NT2/D1 (cell line): Measurements from ENCODE around the gene RBBP4.

ENCODE experiments used
- DNase-seq: peaks from one replicate; pipeline ENCODE4 v3.0.0-alpha.2; 2011; ENCODE audit warnings: low read depth, low spot score
- H3K27me3 ChIP-seq: 2 replicates; pipeline ENCODE4 v1.6.0; 2011; ENCODE audit warnings: mild to moderate bottlenecking; ENCODE audit not compliant: insufficient read length, insufficient read depth
- H3K36me3 ChIP-seq: 2 replicates; pipeline ENCODE4 v1.6.1; 2011; ENCODE audit warnings: mild to moderate bottlenecking, low read length, mixed read lengths; ENCODE audit not compliant: insufficient read depth, insufficient read length
- H3K4me1 ChIP-seq: 2 replicates; pipeline ENCODE4 v1.5.1; 2011; ENCODE audit not compliant: insufficient read depth, insufficient read length
- H3K4me3 ChIP-seq: 2 replicates; pipeline ENCODE4 v1.5.1; 2011; ENCODE audit warnings: low read depth; ENCODE audit not compliant: insufficient read length
- H3K9ac ChIP-seq: 2 replicates; pipeline ENCODE4 v1.6.0; 2011; ENCODE audit warnings: low read depth; ENCODE audit not compliant: insufficient read length
- H3K9me3 ChIP-seq: 2 replicates; pipeline ENCODE4 v1.5.1; 2011; ENCODE audit warnings: mild to moderate bottlenecking, low read length; ENCODE audit not compliant: insufficient read depth
- SUZ12 ChIP-seq: IDR thresholded peaks from 2 replicates; pipeline ENCODE4 v1.6.1; 2011; ENCODE audit not compliant: insufficient read length, insufficient read depth; ENCODE audit errors: extremely low read depth
- YY1 ChIP-seq: IDR thresholded peaks from 2 replicates; pipeline ENCODE4 v1.6.1; 2011; ENCODE audit not compliant: insufficient read length, insufficient read depth
- ZNF274 ChIP-seq: IDR thresholded peaks from 2 replicates; pipeline ENCODE4 v1.6.1; 2011; ENCODE audit warnings: mild to moderate bottlenecking, low read depth, low read length

The RBBP4 gene

DNA sequence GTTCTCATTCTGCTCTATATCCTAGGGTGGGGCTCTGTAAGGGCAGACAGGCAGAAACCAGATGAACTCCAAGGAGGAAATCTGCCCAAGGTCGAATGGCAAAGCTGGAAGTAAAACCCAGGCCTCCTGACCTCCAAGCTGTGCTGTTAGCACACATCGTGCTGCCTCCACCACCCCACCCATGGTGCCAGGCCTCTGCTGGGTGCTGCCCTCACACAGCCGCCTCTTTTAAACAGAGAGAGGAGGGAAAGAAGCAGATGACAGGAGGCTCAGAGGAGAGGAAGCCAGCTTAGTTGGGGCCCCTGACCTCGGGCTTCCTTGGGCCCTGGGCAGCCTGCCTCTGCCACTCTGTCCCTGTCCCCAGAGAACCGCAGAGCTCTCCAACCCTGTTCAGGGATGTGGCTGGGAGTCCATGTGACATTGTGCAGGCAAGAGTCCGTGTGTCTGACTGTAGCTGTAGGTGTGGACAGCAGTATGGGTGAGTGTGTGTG is 50.5 kb downstream of the RBBP4 start:
- Histone ChIP-seq H3K4me1 (peaks cover 24% of the 10 kb centered on the region), H3K27me3 (peaks cover 19% of the 10 kb centered on the region), H3K9me3 (no peaks in the 10 kb centered on the region), H3K4me3 (no peak overlapping the region), H3K9ac (peak overlapping the region; percentile 62), H3K36me3 (no peaks in the 10 kb centered on the region)
- DNase-seq, result no peak
- TF ChIP-seq ZNF274, result no peak

DNA sequence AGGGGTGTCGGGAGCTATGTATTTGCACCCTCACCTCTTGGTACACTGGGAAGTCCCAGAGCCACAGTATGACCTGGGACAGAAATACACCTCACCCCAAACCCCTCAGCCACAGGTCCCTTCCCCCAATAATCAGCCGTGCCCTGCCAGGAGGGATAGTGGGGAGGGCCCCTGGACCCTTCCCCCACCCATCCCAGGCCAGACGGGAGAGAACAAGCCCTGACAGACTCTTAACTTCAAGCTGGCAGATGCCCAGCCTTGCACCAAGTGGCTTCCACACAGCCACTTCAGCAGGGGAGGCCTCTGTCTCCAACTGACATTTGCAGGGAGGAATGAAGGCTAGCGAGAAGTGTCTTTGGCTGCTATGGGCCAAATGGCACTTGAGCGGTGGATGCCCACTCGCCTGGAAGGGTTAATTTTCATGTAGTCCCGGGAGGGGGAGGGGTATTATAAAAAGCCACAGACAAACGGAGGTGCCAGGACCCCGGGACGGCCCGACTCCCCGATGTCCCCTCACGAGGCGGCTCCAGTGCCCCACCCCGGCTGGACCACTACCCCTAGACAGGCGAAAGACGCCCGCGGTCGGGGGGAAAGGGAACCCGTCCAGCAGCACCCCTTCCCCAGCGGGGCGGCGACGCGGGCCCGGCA is 51.1 kb downstream of the RBBP4 start:
- peak overlapping the region; percentile 62 for H3K9ac ChIP-seq
- no peak for TF ChIP-seq SUZ12
- TF ChIP-seq YY1, result no peak
- TF ChIP-seq ZNF274, result no peak
- no peaks in the 10 kb centered on the region for H3K9me3 ChIP-seq
- H3K4me1 ChIP-seq, result peaks cover 24% of the 10 kb centered on the region
- H3K27me3 ChIP-seq, result peaks cover 19% of the 10 kb centered on the region
- peak overlapping the region; percentile 63 for H3K4me3 ChIP-seq
- DNase-seq, result no peak
- H3K36me3 ChIP-seq, result no peaks in the 10 kb centered on the region

DNA sequence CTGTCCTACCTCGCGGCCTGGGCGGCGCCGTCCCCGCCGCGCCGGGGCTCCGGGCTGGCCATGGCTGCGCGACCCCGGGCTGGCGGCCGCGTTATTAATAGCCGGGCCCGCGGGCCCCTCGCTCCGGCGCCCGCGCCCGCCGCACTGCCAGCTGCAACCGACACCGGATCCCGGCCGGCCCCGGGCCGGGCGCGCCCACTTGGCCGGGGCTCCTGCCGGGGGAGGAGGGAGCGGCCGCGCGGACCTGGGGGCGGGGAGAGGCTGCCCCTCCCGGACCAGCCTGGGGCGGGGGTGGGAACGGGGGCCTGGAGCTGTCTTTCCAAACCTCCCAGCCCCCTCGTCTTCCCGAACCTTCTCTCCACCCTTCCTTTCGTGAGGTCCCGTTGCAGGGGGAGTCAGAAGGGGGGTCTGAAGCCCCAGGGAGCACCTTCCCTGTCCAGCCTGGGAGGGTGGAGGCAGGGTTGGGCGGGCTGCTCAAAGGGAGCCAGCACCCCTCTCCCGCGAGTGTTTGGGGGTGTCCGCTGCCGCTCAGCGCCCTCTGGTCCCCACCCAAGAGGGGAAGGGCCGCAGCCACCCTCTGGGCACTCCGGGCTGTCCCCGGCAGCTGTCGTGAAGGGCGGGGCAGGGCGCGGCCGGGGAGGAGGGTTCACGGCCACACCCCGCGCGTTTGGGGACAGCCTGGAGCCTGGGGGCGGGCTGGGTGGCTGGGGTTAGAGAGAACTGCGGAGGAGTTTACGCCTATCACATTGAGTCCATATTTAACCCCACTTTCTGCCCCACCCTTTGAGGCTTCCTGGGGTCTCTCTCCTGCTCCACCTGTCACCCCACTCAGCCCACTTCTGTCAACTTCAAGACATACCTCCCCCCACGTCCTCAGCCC is 51.8 kb downstream of the RBBP4 start, which contains the start of gene SYNC:
Gene SYNC, minus strand, starts transcription at position 172 of the 880 bp plus-strand sequence. Its CDS starts 110 bp downstream, at position 62.
- peak within 1 kb of the TSS; percentile 63 for H3K4me3 ChIP-seq
- DNase-seq, result no peak
- H3K36me3 ChIP-seq, result no peaks in the 10 kb centered on the region
- peaks cover 24% of the 10 kb centered on the region for H3K4me1 ChIP-seq
- H3K9ac ChIP-seq, result peak within 1 kb of the TSS; percentile 81
- peaks cover 19% of the 10 kb centered on the region for H3K27me3 ChIP-seq
- TF ChIP-seq SUZ12, result no peak
- no peak for TF ChIP-seq ZNF274
- TF ChIP-seq YY1, result no peak
- no peaks in the 10 kb centered on the region for H3K9me3 ChIP-seq

DNA sequence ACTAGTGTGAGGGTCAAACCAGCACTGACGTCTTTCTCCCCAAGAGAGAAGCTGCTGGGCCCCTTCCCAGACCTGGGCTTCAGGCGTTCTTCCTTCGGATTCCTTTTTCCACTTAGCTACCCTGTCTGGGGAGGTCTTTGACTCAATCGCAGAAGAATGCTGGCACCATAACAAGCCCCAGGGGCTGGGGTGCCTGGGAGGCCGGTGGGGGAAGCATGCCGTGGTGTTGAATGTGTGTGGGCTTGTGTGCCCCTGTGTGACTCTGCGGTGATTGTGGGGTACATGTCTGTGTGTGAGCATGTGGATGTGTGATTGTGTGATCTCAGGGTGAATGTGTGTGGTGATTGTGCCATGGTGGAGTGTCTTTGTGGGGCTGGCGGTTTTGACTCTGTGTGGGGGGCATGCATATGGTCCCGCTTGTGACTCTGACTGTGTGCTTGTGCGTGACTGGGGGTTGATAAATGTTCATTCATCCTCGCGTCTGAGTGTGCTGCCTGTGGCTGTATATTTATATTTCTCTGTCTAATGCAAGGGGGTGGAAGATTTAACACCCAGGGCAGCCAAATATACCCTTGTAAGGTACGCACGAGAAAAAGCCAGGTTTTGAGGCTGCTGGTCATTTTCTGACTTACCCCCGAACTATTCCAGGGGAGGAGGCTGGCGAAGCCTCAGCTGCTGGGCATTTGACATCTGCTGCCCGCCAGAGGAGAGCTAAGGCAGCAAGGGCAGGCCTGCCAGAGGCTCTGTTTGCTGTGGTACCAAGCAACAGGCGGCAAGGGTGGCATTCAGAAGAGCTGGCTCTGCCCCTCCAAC is 52.7 kb downstream of the RBBP4 start:
- Histone ChIP-seq H3K9ac (peak overlapping the region; percentile 81), H3K36me3 (no peaks in the 10 kb centered on the region), H3K4me3 (peak overlapping the region; percentile 63), H3K27me3 (peaks cover 19% of the 10 kb centered on the region), H3K9me3 (no peaks in the 10 kb centered on the region), H3K4me1 (peaks cover 24% of the 10 kb centered on the region)
- TF ChIP-seq YY1, result no peak
- DNase-seq, result peak; percentile 47

DNA sequence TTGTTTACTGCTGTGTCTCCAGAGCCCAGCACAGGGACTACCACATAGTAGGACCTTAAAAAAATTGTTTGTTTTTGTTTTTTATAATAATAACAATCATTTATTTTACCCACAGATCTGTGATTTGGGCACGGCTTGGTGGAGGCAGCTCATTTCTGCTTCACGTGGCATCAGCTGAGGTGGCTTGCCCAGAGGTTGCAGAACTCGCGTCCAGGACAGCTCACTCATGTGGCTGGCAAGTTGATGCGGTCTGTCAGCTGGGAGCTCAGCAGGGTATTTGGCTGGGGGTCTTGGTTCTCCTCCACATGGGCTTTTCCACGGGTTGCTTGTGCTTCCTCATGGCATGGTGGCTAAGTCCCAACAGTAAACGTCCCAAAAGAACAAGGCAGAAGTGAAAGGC is 54.5 kb downstream of the RBBP4 start:
- H3K27me3 ChIP-seq, result peaks cover 19% of the 10 kb centered on the region
- DNase-seq, result no peak

DNA sequence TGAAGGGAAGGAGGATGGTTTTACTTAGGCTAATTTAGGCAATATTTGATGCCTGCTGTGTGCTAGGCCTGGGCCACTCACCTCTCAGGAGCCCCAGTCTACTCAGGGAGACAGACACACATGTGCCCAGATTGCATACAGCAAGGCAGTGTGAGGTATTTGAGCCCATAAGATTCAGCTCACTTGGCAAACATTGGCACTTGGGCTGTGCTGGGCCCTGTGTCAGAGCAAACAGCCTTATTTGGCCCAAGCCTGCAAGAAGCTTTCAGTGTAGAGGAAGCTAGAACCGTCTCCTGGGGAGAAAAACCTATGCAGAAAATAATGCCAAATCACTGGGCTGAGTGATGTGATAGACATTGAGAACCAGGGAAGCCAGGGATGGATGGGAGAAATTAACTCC is 55.5 kb downstream of the RBBP4 start:
- H3K9me3 ChIP-seq, result no peaks in the 10 kb centered on the region
- H3K9ac ChIP-seq, result peak overlapping the region; percentile 23

More for the DNA sequence above, 54.5 kb downstream of the RBBP4 start:
- H3K9ac ChIP-seq, result no peak overlapping the region
- TF ChIP-seq ZNF274, result no peak
- TF ChIP-seq YY1, result no peak
- TF ChIP-seq SUZ12, result no peak
- H3K36me3 ChIP-seq, result no peaks in the 10 kb centered on the region
- H3K4me3 ChIP-seq, result no peak overlapping the region
- no peaks in the 10 kb centered on the region for H3K9me3 ChIP-seq
- H3K4me1 ChIP-seq, result peaks cover 24% of the 10 kb centered on the region

More for the DNA sequence above, 55.5 kb downstream of the RBBP4 start:
- no peak for DNase-seq
- H3K27me3 ChIP-seq, result peaks cover 16% of the 10 kb centered on the region
- TF ChIP-seq YY1 (no peak), SUZ12 (no peak), ZNF274 (no peak)
- peaks cover 21% of the 10 kb centered on the region for H3K4me1 ChIP-seq
- H3K4me3 ChIP-seq, result no peak overlapping the region
- no peaks in the 10 kb centered on the region for H3K36me3 ChIP-seq
